ENCODE data around the gene CTNNAL1. TPM values are rescaled to one million over a fixed set of nuclear protein-coding genes. Genes with fewer than 3 reads are reported as not detected.
"Not testable (repeated sequence)": the region's sequence is repeated elsewhere in the genome, so short reads cannot be mapped to it uniquely, and the experiment has no call there.

Gene CTNNAL1
- total RNA-seq, 2 donors from 2014 or later = 3.1 to 9.6 TPM

DNA sequence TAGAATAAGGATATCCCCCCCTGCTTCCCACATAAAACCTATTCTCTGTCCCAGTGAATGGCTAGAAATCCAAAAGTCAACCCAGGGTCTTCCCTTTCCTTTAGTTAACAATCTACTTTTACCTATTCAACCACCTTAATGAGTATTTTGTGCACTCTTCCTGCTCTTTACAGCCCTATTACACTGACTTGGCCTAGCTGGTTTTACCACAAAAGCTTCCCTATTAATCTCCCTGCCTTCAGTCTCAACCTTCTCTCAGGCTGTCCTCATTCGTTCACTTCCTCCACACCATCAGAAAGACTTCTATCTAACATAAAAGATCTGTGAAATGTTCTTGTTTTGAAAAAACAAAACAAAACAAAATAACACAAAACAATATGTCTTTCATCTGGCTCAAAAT, 16.2 kb downstream of the CTNNAL1 start:
- H3K27ac Mint-ChIP-seq = no peak overlapping the region
- peaks cover 3% of the 10 kb centered on the region for H3K36me3 Mint-ChIP-seq (ENCODE audit: low read depth)

DNA sequence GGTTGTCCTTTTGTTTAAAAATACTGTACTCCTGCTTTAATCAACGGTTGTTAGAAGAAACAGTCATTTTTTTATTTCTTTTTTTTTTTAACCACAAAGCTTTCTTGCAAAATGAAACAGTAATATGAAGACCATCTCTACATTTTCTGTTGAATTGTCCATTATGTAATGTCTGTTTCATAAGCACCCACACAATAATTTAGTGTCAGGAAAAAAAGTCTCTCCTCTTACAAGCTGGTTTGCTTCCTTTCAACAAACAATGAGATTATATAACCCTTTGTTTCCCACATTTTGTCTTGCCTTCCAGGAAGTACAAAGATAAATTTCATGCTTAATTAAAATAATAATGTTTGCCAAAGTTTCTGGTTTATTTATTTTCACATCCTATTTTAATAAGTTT, 16.7 kb downstream of the CTNNAL1 start:
- H3K27me3 Mint-ChIP-seq = no peaks in the 10 kb centered on the region
- no peaks in the 10 kb centered on the region for H3K9me3 ChIP-seq (ENCODE audit: control insufficient read depth, low read length, poor library complexity, severe bottlenecking)
- H3K27ac Mint-ChIP-seq = no peak overlapping the region
- H3K4me1 Mint-ChIP-seq = peaks cover 12% of the 10 kb centered on the region
- H3K36me3 Mint-ChIP-seq (ENCODE audit: low read depth) = peaks cover 3% of the 10 kb centered on the region
- DNase-seq (no peak), ATAC-seq (no peak)
- no peak overlapping the region for H3K4me3 Mint-ChIP-seq

More for the DNA sequence above, 16.2 kb downstream of the CTNNAL1 start:
- H3K27me3 Mint-ChIP-seq = no peaks in the 10 kb centered on the region
- DNase-seq = no peak
- ATAC-seq = no peak
- no peak overlapping the region for H3K4me3 Mint-ChIP-seq
- peaks cover 12% of the 10 kb centered on the region for H3K4me1 Mint-ChIP-seq
- H3K9me3 ChIP-seq (ENCODE audit: control insufficient read depth, low read length, poor library complexity, severe bottlenecking) = no peaks in the 10 kb centered on the region

DNA sequence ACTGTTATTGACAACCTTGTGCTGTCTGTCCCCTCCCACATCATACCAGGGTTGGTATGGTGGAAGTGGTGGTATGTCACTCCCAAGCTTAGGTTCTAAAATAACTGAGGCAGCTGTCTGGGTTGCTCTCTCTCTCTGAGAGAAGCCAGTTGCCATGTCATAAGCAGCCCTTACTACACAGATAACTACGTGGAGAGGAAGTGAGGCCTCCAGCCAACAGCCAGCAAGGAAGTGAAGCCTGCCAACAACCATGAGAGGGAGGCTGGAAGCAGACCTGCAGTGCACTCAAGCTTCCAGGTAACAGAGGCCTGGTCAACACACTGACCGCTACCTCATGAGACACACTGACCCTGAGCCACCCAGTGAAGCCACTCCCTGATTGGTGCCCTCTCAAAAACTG, 18.6 kb downstream of the CTNNAL1 start:
- H3K9me3 ChIP-seq (ENCODE audit: control insufficient read depth, low read length, poor library complexity, severe bottlenecking) = no peaks in the 10 kb centered on the region
- H3K27me3 Mint-ChIP-seq = no peaks in the 10 kb centered on the region
- peaks cover 4% of the 10 kb centered on the region for H3K4me1 Mint-ChIP-seq
- no peak overlapping the region for H3K4me3 Mint-ChIP-seq
- no peak for DNase-seq
- H3K27ac Mint-ChIP-seq = no peak overlapping the region
- peak; percentile 37 for ATAC-seq
- H3K36me3 Mint-ChIP-seq (ENCODE audit: low read depth) = peaks cover 3% of the 10 kb centered on the region

DNA sequence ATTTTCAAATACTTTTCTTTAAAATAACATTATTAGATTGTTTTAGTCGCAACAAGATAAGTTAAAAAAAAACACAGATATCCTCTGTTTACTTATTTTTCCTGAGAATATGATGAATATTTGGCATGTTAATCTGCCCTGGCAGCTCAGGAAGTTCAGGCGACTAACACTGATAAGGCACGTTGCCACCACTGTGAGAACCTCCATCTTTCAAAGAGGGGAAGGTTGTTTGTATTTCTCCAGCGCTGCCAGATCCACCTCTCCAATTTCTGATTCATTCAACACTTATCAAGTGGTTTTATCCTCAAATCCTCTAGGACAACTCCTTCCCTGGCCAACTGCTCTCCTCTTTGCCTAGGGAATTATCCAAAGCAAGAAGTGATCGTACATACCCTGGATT, 21.8 kb downstream of the CTNNAL1 start:
- Mint-ChIP-seq H3K27me3 (no peaks in the 10 kb centered on the region), H3K36me3 (ENCODE audit: low read depth) (no peaks in the 10 kb centered on the region), H3K4me1 (peaks cover 4% of the 10 kb centered on the region), H3K4me3 (no peak overlapping the region), H3K27ac (no peak overlapping the region)
- no peaks in the 10 kb centered on the region for H3K9me3 ChIP-seq (ENCODE audit: control insufficient read depth, low read length, poor library complexity, severe bottlenecking)
- DNase-seq (no peak), ATAC-seq (no peak)

DNA sequence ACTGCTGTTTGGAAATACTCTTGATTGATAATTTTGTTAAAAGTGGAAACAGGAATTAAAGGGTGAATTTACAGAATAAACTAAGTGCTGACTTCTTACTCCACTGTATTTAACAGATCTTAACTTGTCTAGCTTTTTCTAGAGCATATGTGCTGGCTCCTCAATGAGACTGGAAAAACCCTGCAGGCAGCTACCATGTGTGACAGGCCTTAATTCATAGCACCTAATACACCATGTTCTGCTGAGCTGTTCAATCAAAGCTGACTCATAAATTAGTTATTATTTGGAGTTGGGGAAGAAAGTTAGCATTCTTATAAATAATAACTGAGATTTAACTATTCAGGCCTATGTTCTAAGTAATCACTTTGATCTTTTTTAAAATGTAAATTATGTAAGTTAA, 29.4 kb downstream of the CTNNAL1 start:
- Mint-ChIP-seq H3K27ac (no peak overlapping the region), H3K4me1 (no peaks in the 10 kb centered on the region), H3K27me3 (no peaks in the 10 kb centered on the region), H3K4me3 (no peak overlapping the region), H3K36me3 (ENCODE audit: low read depth) (no peaks in the 10 kb centered on the region)
- no peak for DNase-seq
- no peak for ATAC-seq
- H3K9me3 ChIP-seq (ENCODE audit: control insufficient read depth, low read length, poor library complexity, severe bottlenecking) = no peaks in the 10 kb centered on the region

DNA sequence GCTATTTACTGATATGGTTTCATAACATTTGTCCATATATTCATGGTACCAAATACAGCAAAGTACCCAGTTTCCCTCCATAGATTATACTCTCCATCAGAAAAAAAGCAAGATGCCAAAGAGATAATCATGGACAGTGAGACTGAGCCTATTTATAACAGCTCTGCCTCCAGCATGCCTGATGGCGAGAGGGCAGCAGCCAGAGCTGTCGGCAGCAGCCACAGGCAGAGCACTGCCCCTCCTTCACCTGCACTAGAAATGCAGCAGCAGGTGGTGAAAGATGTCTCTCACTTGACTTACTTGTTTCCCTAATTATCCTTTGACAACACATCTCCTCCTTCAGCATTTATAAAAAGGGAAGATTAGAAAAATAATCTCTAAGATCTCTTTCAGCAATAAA, 32.4 kb downstream of the CTNNAL1 start:
- Mint-ChIP-seq H3K4me3 (no peak overlapping the region), H3K27ac (no peak overlapping the region), H3K27me3 (no peaks in the 10 kb centered on the region), H3K36me3 (ENCODE audit: low read depth) (peaks cover 3% of the 10 kb centered on the region), H3K4me1 (no peaks in the 10 kb centered on the region)
- no peak for ATAC-seq
- H3K9me3 ChIP-seq (ENCODE audit: control insufficient read depth, low read length, poor library complexity, severe bottlenecking) = no peaks in the 10 kb centered on the region
- DNase-seq = no peak

DNA sequence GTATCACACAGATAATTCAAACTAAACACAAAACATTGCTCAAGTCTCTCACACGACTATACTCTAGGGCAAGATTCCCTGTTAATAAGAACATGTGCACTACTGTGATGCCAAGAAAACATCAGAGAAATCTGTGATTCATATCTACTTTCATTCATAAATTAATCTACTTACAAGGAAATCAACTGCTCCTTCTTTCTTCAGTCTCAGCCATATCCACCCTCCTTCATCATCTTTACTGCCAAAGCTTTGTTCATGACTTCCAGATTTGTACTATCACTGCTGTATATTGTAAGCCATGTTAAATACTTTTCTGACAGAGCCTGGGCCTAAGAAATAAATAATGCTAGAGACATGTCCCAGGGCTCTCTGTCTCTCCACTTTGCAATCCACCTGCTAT, 35.1 kb downstream of the CTNNAL1 start:
- no peaks in the 10 kb centered on the region for H3K9me3 ChIP-seq (ENCODE audit: control insufficient read depth, low read length, poor library complexity, severe bottlenecking)
- no peak for DNase-seq
- no peaks in the 10 kb centered on the region for H3K27me3 Mint-ChIP-seq
- peaks cover 3% of the 10 kb centered on the region for H3K36me3 Mint-ChIP-seq (ENCODE audit: low read depth)
- peak overlapping the region; percentile 34 for H3K27ac Mint-ChIP-seq
- H3K4me3 Mint-ChIP-seq = no peak overlapping the region
- ATAC-seq = no peak
- H3K4me1 Mint-ChIP-seq = no peaks in the 10 kb centered on the region

DNA sequence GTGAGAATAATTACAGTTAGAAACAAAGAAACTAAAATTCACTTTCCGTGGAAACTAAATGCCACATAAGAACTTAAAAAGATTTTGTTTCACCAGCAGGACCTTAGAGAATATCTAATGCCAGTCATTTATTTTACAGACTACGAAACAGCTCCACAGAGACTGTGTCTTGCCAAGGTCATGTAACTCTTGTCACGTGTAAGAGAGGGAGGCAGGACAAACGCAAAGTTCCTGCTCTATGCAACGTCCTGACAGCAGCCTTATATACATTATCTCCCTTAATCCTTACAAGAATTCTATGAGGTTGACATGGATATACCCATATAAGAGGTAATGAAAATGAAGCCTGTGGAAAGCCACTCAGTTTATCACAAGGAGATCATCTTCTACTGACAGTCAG, 39.4 kb downstream of the CTNNAL1 start:
- DNase-seq (no peak), ATAC-seq (no peak)
- Mint-ChIP-seq H3K36me3 (ENCODE audit: low read depth) (peaks cover 3% of the 10 kb centered on the region), H3K4me1 (no peaks in the 10 kb centered on the region), H3K27ac (no peak overlapping the region), H3K27me3 (no peaks in the 10 kb centered on the region), H3K4me3 (no peak overlapping the region)
- H3K9me3 ChIP-seq (ENCODE audit: control insufficient read depth, low read length, poor library complexity, severe bottlenecking) = no peaks in the 10 kb centered on the region

DNA sequence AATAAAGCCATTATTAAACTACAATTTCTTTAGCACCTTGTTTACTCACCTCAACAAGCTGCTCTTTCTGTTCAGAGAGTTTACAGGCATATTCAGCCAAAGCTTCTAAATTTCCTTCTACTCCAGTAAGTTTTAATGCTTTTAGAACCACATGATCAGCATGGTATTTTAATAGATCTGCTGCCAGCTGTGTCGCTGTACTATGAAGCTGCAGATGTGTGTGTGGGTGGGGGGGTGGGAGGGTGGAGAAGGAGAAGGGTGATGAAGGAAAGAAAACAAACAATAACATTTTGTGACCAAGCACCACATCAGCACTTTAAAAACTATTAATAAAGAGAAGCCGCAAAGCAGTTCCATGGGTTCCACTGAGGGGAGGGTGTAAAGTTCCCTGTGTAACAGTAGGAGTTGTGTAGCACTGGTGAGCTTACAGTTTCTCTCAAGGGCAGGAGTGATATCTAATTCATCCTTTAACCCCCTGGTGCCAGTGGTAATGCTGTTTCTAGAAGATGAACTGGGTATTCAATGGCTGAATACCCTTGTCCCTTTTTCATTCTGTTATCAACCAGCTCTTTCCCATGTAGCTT, 40.6 kb downstream of the CTNNAL1 start:
- Mint-ChIP-seq H3K36me3 (ENCODE audit: low read depth) (no peaks in the 10 kb centered on the region), H3K4me1 (no peaks in the 10 kb centered on the region), H3K27me3 (no peaks in the 10 kb centered on the region), H3K4me3 (no peak overlapping the region), H3K27ac (no peak overlapping the region)
- H3K9me3 ChIP-seq (ENCODE audit: control insufficient read depth, low read length, poor library complexity, severe bottlenecking) = no peaks in the 10 kb centered on the region
- no peak for ATAC-seq
- no peak for DNase-seq

DNA sequence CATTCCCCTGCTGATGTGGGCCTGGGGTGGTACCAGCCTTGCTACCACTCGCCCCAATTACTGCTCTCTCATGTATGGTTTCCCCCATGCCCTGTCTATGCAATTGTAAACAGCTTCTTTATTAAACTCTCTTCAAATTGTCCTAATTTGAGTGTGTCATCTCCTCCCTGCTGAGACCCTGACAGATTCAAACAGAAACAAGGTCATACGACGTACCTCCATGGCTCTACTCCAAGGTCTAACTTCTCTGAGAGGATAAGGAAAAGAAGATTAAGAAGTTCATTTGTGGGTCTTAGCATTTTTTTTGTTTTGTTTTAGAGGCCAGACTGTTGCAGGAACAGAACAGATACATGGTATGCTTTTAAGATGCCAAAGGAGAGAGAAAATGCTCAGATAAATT, 41.1 kb downstream of the CTNNAL1 start:
- Mint-ChIP-seq H3K27me3 (no peaks in the 10 kb centered on the region), H3K4me1 (no peaks in the 10 kb centered on the region), H3K36me3 (ENCODE audit: low read depth) (no peaks in the 10 kb centered on the region), H3K4me3 (no peak overlapping the region), H3K27ac (no peak overlapping the region)
- no peak for ATAC-seq
- H3K9me3 ChIP-seq (ENCODE audit: control insufficient read depth, low read length, poor library complexity, severe bottlenecking) = no peaks in the 10 kb centered on the region
- no peak for DNase-seq

DNA sequence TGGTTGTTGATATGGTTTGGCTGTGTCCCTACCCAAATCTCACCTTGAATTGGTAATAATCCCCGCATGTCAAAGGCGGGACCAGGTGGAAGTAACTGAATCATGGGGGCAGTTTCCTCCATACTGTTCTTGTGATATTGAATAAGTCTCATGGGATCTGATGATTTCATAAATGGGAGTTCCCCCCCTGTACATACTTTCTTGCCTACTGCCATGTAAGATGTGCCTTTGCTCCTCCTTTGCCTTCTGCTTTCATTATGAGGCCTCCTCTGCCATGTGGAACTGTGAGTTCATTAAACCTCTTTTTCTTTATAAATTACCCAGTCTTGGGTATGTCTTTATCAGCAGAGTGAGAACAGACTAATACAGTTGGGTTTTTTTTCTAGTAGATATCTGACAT, 41.9 kb downstream of the CTNNAL1 start:
- H3K9me3 ChIP-seq (ENCODE audit: control insufficient read depth, low read length, poor library complexity, severe bottlenecking); H3K4me1 Mint-ChIP-seq; H3K27me3 Mint-ChIP-seq; H3K36me3 Mint-ChIP-seq (ENCODE audit: low read depth); H3K4me3 Mint-ChIP-seq; H3K27ac Mint-ChIP-seq; DNase-seq; ATAC-seq: not testable (repeated sequence)

DNA sequence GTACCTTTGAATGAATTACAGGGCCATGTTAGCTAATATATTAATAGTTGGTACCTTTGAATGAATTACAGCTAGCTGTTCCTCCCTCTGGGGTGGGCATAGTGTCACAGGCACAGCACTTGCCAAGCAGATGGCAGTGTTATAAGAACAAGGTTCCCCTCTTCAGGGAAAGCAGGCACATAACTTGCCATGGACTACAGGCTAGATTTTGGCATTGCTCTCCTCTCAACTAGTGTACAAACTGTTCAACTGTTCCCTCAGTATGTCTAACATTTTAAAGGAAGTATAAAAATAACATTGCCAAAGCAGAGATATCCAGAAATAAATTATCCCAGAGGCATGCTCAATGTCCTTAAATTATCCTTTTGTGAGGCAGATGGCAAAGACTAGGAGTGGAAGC, 45.4 kb downstream of the CTNNAL1 start:
- H3K9me3 ChIP-seq (ENCODE audit: control insufficient read depth, low read length, poor library complexity, severe bottlenecking) = no peaks in the 10 kb centered on the region
- H3K4me3 Mint-ChIP-seq = no peak overlapping the region
- DNase-seq (no peak), ATAC-seq (no peak)
- no peaks in the 10 kb centered on the region for H3K36me3 Mint-ChIP-seq (ENCODE audit: low read depth)
- no peaks in the 10 kb centered on the region for H3K27me3 Mint-ChIP-seq
- no peak overlapping the region for H3K27ac Mint-ChIP-seq
- H3K4me1 Mint-ChIP-seq = no peaks in the 10 kb centered on the region

DNA sequence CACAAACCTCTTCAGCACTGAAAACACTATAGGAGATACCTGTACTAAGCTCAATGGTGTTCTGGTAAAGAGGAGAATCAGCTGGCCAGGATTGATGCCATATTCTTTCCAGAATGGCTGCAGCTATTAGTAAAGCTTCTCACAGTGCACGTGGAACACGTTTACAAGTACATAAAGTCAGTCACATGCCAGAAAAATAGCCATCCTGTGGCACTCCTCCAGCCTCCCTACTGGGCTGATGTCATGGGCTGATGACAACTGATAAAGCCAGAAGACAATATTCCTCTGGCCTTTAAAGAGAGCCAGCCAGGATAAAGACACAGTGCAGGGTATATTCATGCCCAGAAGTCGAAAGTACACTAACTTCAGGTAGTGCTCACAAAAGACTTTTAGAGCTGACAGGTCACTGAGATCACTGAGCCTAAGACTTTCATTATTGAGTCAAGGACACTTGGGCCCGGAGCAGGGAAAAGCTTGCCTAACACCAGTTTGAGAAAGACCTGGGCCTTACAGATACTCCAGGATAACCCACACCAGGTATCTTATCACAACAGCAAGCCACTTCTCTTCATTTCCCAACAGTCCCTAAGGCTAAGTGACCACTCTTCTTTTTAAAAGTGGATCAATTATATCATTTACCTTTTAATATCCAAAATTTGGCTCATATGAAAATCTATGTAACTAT, 49.7 kb downstream of the CTNNAL1 start:
- Mint-ChIP-seq H3K27ac (no peak overlapping the region), H3K4me1 (no peaks in the 10 kb centered on the region), H3K4me3 (no peak overlapping the region), H3K27me3 (no peaks in the 10 kb centered on the region), H3K36me3 (ENCODE audit: low read depth) (no peaks in the 10 kb centered on the region)
- ATAC-seq = no peak
- no peaks in the 10 kb centered on the region for H3K9me3 ChIP-seq (ENCODE audit: control insufficient read depth, low read length, poor library complexity, severe bottlenecking)
- no peak for DNase-seq

DNA sequence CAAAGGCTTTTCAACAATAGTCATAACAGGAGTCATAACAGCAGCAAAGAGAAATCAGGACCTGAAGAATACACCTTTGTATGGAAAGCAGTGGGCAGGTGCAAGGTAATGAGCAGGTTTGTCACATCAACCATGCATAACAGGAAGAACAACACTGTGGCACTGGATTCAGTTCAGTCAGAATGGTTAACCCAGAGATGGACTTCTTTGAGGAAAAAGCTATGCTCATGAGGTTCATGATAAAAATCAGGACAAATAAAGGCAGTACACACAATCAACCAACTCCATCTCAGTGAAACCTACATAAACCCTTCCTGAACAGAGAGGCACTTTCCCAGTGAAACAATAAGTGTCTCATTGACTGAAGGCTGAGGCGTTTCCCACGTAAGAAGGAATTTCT, 52.1 kb downstream of the CTNNAL1 start:
- no peak overlapping the region for H3K4me3 Mint-ChIP-seq
- H3K27ac Mint-ChIP-seq = no peak overlapping the region
- no peaks in the 10 kb centered on the region for H3K27me3 Mint-ChIP-seq
- ATAC-seq (no peak), DNase-seq (no peak)
- H3K4me1 Mint-ChIP-seq = peaks cover 2% of the 10 kb centered on the region
- H3K36me3 Mint-ChIP-seq (ENCODE audit: low read depth) = peaks cover 3% of the 10 kb centered on the region
- no peaks in the 10 kb centered on the region for H3K9me3 ChIP-seq (ENCODE audit: control insufficient read depth, low read length, poor library complexity, severe bottlenecking)

Measured in T-helper 17 cell (primary cell).